Fibroblast of villous mesenchyme (primary cell): ENCODE results near the gene MBOAT7. TPM values are rescaled to one million over a fixed set of nuclear protein-coding genes. Genes with fewer than 3 reads are reported as not detected.
"Not testable (repeated sequence)": the region's sequence is repeated elsewhere in the genome, so short reads cannot be mapped to it uniquely, and the experiment has no call there.

ENCODE experiments used
- DNase-seq: peaks from one replicate; pipeline ENCODE4 v3.0.0-alpha.2; 2010; ENCODE audit warnings: low read depth
- H3K4me3 ChIP-seq: 2 replicates; pipeline ENCODE4 v1.5.1; 2011; ENCODE audit warnings: low read depth, mild to moderate bottlenecking, low read length
- total RNA-seq: library from RNA; depleted of rRNA; stranded (reverse); fragments of >200 nt; gene quantifications from 2 replicates; pipeline ENCODE4 v1.2.3, GENCODE V29; 2012
- TF ChIP-seq, protein P1 (sequence below): IDR thresholded peaks from 2 replicates; pipeline ENCODE4 v1.5.1; 2012; ENCODE audit warnings: low read depth, mild to moderate bottlenecking, low read length; ENCODE audit not compliant: insufficient read depth

Gene MBOAT7
- total RNA-seq, 1 donor: 73.4 TPM

DNA sequence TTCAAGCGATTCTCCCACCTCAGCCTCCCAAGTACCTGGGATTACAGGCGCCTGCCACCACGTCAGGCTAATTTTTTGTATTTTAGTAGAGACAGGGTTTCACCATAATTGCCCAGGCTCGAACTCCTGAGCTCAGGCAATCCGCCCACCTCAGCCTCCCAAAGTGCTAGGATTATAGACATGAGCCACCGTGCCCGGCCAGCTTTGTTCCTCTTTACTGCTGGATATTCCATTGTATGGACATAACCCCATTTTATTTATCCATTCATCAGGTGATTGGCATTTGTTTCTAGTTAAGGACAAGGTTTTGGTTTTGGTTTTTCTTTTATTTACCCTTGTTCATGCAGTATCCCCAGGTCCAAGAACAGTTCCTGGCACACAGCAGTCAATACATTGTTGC, 7.2 kb upstream of the MBOAT7 start:
- DNase-seq: no peak
- TF ChIP-seq, protein P1, sequence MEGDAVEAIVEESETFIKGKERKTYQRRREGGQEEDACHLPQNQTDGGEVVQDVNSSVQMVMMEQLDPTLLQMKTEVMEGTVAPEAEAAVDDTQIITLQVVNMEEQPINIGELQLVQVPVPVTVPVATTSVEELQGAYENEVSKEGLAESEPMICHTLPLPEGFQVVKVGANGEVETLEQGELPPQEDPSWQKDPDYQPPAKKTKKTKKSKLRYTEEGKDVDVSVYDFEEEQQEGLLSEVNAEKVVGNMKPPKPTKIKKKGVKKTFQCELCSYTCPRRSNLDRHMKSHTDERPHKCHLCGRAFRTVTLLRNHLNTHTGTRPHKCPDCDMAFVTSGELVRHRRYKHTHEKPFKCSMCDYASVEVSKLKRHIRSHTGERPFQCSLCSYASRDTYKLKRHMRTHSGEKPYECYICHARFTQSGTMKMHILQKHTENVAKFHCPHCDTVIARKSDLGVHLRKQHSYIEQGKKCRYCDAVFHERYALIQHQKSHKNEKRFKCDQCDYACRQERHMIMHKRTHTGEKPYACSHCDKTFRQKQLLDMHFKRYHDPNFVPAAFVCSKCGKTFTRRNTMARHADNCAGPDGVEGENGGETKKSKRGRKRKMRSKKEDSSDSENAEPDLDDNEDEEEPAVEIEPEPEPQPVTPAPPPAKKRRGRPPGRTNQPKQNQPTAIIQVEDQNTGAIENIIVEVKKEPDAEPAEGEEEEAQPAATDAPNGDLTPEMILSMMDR: no peak
- H3K4me3 ChIP-seq: no peak overlapping the region

DNA sequence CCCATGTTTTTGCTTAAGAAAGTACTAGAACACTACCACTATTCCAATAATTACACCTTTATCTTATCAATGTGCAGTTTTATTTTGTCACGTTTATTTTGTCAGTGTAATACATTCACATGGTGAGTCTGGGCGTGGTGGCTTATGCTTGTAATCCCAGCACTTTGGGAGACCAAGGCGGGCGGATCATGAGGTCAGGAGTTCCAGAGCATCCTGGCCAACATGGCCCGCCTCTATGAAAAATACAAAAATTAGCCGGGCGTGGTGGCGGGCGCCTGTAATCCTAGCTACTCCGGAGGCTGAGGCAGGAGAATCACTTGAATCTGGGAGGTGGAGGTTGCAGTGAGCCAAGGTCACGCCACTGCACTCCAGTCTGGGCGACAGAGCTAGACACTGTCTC, 5.1 kb upstream of the MBOAT7 start:
- H3K4me3 ChIP-seq, DNase-seq: not testable (repeated sequence)

- no peak overlapping the region for H3K4me3 ChIP-seq
- DNase-seq: no peak
- TF ChIP-seq, protein P1: no peak
Observed at GRCh38 chr19:54193011-54193410, 3.6 kb upstream of the MBOAT7 start.

DNA sequence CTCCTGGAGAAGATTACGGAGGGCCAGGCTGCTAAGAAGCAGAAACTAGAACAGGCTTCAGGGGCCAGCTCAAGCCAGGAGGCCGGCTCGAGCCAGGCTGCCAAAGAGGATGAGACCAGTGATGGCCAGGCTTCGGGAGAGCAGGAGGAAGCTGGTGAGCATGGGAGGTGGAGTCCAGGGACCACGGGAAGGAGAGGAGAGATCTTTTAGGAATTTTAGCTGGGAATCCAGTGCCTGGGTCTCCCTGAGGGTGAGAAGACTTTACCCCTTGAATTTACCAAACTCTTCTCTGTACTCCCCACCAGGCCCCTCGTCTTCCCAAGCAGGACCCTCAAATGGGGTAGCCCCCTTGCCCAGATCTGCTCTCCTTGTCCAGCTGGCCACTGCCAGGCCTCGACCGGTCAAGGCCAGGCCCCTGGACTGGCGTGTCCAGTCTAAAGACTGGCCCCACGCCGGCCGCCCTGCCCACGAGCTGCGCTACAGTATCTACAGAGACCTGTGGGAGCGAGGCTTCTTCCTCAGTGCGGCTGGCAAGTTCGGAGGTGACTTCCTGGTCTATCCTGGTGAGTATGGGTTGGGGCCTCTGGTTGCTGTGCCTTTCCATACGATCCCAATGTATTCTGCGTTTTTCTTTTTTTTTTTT, 2.6 kb upstream of the MBOAT7 start:
- DNase-seq: no peak
- H3K4me3 ChIP-seq: peak overlapping the region; percentile 85
- TF ChIP-seq, protein P1: no peak

DNA sequence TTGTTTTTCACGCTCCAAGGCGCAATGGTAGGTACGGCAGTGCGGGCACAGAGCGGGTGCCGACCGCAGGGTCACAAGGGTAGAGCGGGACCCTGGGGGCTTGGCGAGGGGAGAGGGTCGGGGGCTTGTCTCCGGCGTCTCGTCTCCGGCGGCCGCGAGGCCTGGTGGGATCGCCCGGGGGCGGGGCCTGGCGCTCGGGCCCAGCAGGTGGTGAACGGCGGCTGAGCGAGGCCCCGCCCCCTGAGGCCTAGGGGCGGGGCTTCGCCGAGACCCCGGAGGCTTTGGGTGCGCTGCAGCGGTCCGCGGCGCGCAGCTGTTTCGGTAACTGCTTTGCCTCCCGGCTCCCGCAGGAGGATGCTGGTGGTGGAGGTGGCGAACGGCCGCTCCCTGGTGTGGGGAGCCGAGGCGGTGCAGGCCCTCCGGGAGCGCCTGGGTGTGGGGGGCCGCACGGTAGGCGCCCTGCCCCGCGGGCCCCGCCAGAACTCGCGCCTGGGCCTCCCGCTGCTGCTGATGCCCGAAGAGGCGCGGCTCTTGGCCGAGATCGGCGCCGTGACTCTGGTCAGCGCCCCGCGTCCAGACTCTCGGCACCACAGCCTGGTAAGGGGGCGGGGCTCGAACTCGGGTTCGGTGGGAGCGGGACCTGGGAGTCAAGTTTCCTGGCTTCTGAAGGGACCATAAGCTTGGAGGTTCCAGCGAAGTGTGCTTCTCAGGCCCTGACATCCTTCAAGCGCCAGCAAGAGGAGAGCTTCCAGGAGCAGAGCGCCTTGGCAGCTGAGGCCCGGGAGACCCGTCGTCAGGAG, 1.8 kb upstream of the MBOAT7 start, which contains the start of gene TSEN34:
TSS of gene TSEN34 (plus strand) at position 298 of the 800 bp plus-strand sequence. CDS start at position 355, 57 bp downstream.
- peak within 1 kb of the TSS; percentile 85 for H3K4me3 ChIP-seq
- DNase-seq: peak; percentile 88
- TF ChIP-seq, protein P1: no peak

GRCh38 chr19:54190503-54191010, 1.2 kb upstream of the MBOAT7 start:
- peak overlapping the region; percentile 85 for H3K4me3 ChIP-seq
- TF ChIP-seq, protein P1: no peak
- DNase-seq: peak; percentile 100
